Fibroblast of mammary gland (primary cell): ENCODE measurements around the gene TMEM182.

ENCODE experiments used
- DNase-seq: peaks from one replicate; pipeline ENCODE4 v3.0.0-alpha.2; 2010; ENCODE audit warnings: low read depth
- H3K4me3 ChIP-seq: 2 replicates; pipeline ENCODE4 v1.5.1; 2011; ENCODE audit warnings: low read depth, mild to moderate bottlenecking, low read length, moderate library complexity; ENCODE audit not compliant: control insufficient read depth
- CTCF ChIP-seq: conservative IDR thresholded peaks from 2 replicates; pipeline ENCODE4 v1.5.1; 2011; ENCODE audit warnings: low read depth, low read length, inconsistent platforms; ENCODE audit not compliant: control insufficient read depth, insufficient read depth

Gene TMEM182

GRCh38 chr2:102788885-102789260 is 27.0 kb downstream of the TMEM182 start:
- TF ChIP-seq CTCF: no peak
- no peak overlapping the region for H3K4me3 ChIP-seq
- no peak for DNase-seq

DNA sequence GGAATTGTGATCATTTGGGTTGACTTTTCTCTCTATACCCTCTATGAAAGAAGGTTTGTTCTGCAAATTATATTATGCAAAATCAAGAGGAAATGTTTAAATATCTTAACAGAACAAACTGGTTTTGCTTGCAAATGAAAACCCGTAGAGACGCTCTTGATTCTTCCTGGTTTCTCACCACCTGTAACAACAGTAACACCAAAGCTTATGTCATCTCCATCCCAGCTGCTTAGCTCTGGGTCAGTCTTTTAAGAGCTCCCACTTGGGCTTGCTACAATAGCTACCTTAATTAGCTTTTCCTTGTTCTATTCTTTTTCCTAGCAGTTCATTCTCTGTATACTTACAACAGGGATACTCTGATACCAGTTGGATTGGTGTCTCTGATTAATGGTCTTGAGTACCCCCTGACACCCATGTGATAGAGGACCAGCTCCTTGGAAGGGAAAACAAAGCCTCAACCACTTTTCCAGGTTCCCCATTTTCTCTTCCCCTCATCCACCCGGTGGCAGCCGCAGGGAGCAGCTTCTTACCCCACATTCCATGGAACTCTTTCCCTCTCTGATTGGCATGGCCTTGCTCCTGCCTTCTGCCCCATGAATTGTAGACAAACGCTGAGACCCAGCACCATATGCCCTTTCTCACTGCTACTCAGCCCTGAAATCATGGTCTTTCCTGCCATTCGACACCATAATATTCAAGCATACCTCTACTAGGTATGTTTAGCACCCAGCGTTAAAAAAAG is 27.7 kb downstream of the TMEM182 start:
- H3K4me3 ChIP-seq: no peak overlapping the region
- no peak for TF ChIP-seq CTCF
- no peak for DNase-seq

- no peak for TF ChIP-seq CTCF
- DNase-seq: no peak
- H3K4me3 ChIP-seq: no peak overlapping the region
Observed at GRCh38 chr2:102790091-102790455, 28.2 kb downstream of the TMEM182 start.

DNA sequence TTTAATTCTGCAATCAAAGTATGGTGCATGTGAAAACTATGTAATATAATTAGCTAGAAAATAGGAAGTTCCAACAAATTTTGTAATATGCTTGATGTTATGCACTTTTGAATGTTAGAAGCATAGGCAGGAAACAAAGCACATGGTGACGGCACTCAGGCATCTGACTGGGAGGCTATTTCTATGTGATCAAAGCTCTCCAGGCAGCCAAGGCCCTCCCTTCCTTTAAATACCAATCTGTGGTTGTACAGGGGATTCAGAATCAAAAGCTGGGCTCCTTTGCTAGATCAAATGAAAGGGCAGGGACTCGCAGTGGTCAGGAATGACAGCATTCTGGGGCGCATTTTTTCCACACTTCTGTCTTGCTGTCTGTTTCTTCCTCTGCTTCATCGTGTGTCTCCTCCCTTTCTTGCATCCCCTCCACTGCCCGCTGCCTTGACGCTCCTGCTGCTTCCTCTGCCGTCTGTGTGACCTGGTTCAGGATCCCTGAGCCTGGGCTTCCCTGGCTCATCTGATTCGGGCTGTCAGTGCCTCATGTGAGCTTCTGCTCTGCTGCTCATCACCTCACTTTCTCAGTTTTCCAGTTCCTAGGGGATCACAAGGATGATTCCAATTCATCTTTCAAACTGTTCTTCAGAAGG is 30.9 kb downstream of the TMEM182 start:
- H3K4me3 ChIP-seq: no peak overlapping the region
- TF ChIP-seq CTCF: no peak
- DNase-seq: no peak

- H3K4me3 ChIP-seq: no peak overlapping the region
- no peak for TF ChIP-seq CTCF
- no peak for DNase-seq
Observed at GRCh38 chr2:102795641-102796040, 33.8 kb downstream of the TMEM182 start.

DNA sequence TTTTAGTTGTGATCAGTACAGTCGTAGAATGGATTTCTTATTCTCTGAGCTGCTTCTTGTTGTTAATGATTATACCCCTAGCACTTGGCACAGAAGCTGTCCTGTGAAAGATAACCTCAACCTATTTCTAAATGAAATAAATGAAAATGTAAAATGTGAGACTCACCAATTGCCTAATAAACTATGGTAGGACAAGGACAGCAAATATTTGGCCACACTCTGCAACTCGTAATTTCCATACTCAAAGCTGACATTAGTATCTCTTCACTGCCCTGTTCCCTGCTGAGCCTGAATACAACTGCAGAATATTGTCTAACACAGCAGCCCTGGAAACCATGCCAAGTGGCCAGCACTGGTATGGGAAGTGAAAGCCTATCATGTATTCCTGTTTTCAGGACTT is 34.5 kb downstream of the TMEM182 start:
- no peak for DNase-seq
- H3K4me3 ChIP-seq: no peak overlapping the region
- no peak for TF ChIP-seq CTCF
